Lower lobe of right lung (tissue), 2 donors: ENCODE results near the gene NR6A1. TPM values are rescaled to one million over a fixed set of nuclear protein-coding genes. Genes with fewer than 3 reads are reported as not detected.

Experiments
- ATAC-seq, 2 donors: fragments of 200-7000 bp; cut with Tn5 transposase; one replicate each; pipeline ENCODE4 v1.9.1; 2020 to 2022; ENCODE audit warnings: mild to moderate bottlenecking in 2 of 2, moderate library complexity in 2 of 2
- DNase-seq: peaks from one replicate; pipeline ENCODE4 v3.0.0-alpha.2; 2020
- H3K27ac ChIP-seq: fragments of 200-600 bp; one replicate; pipeline ENCODE4 v1.8.0; 2022
- H3K27me3 ChIP-seq: fragments of 200-600 bp; one replicate; pipeline ENCODE4 v1.8.0; 2022; ENCODE audit warnings: low read depth
- H3K36me3 ChIP-seq: fragments of 200-600 bp; one replicate; pipeline ENCODE4 v1.8.0; 2022; ENCODE audit warnings: mild to moderate bottlenecking
- H3K4me1 ChIP-seq: fragments of 200-600 bp; one replicate; pipeline ENCODE4 v1.8.0; 2022
- H3K4me3 ChIP-seq: fragments of 200-600 bp; one replicate; pipeline ENCODE4 v1.8.0; 2022; ENCODE audit warnings: mild to moderate bottlenecking
- H3K9me3 ChIP-seq: fragments of 200-600 bp; one replicate; pipeline ENCODE4 v1.8.0; 2022
- CTCF ChIP-seq: fragments of 200-600 bp; IDR thresholded peaks from one replicate; pipeline ENCODE4 v1.8.0; 2022; ENCODE audit warnings: antibody characterized with exemption, mild to moderate bottlenecking
- intact Hi-C: fragments of 100-400 bp; cut with DNase I; formaldehyde crosslinking; loops from one replicate; pipeline ENCODE4 v1.11.0; 2022
- total RNA-seq: library from RNA; stranded (reverse); fragmentation: NEBNext Ultra II Directional; extraction: Animal tissue kit (Norgen Biotek cat#: 25700); gene quantifications from one replicate; pipeline ENCODE4 v1.2.1, GENCODE V29; 2021
- donor health status: DM: no; HTN: yes; CAD: no; lungs with severe emphysema.

The NR6A1 gene
- total RNA-seq, 1 donor from 2014 or later, result 4.5 TPM

- H3K4me1 ChIP-seq, result peaks cover 18% of the 10 kb centered on the region
- intact Hi-C loops, result no loop called here
- H3K4me3 ChIP-seq, result no peak overlapping the region
- TF ChIP-seq CTCF, result no peak
- H3K36me3 ChIP-seq, result no peaks in the 10 kb centered on the region
- H3K9me3 ChIP-seq, result no peaks in the 10 kb centered on the region
- DNase-seq (no peak), ATAC-seq (no peak)
- H3K27me3 ChIP-seq, result no peaks in the 10 kb centered on the region
- H3K27ac ChIP-seq, result no peak overlapping the region
These were observed 174.8 kb downstream of the NR6A1 start for GRCh38 chr9:124596172-124596839.

- Histone ChIP-seq H3K27ac (no peak overlapping the region), H3K4me1 (peaks cover 18% of the 10 kb centered on the region), H3K9me3 (no peaks in the 10 kb centered on the region), H3K27me3 (no peaks in the 10 kb centered on the region), H3K36me3 (no peaks in the 10 kb centered on the region), H3K4me3 (no peak overlapping the region)
- intact Hi-C loops, result no loop called here
- ATAC-seq, result no peak
- DNase-seq, result no peak
- no peak for TF ChIP-seq CTCF
These were observed 175.4 kb downstream of the NR6A1 start for GRCh38 chr9:124595743-124596142.

- DNase-seq (no peak), ATAC-seq (no peak)
- H3K9me3 ChIP-seq, result no peaks in the 10 kb centered on the region
- peaks cover 18% of the 10 kb centered on the region for H3K4me1 ChIP-seq
- no peaks in the 10 kb centered on the region for H3K27me3 ChIP-seq
- TF ChIP-seq CTCF, result no peak
- intact Hi-C loops, result no loop called here
- H3K27ac ChIP-seq, result no peak overlapping the region
- H3K36me3 ChIP-seq, result no peaks in the 10 kb centered on the region
- no peak overlapping the region for H3K4me3 ChIP-seq
These were observed 176.4 kb downstream of the NR6A1 start for GRCh38 chr9:124594673-124595072.

GRCh38 chr9:124594225-124594624 lies 176.9 kb downstream of the NR6A1 start:
- Histone ChIP-seq H3K27me3 (no peaks in the 10 kb centered on the region), H3K36me3 (no peaks in the 10 kb centered on the region), H3K4me1 (peaks cover 18% of the 10 kb centered on the region), H3K9me3 (no peaks in the 10 kb centered on the region), H3K4me3 (no peak overlapping the region), H3K27ac (no peak overlapping the region)
- ATAC-seq (no peak), DNase-seq (no peak)
- intact Hi-C loops, result no loop called here
- TF ChIP-seq CTCF, result no peak

GRCh38 chr9:124593651-124594058 lies 177.5 kb downstream of the NR6A1 start:
- H3K4me1 ChIP-seq, result peaks cover 18% of the 10 kb centered on the region
- no peaks in the 10 kb centered on the region for H3K36me3 ChIP-seq
- intact Hi-C loops, result no loop called here
- H3K27ac ChIP-seq, result no peak overlapping the region
- DNase-seq (no peak), ATAC-seq (no peak)
- no peaks in the 10 kb centered on the region for H3K27me3 ChIP-seq
- H3K9me3 ChIP-seq, result no peaks in the 10 kb centered on the region
- no peak for TF ChIP-seq CTCF
- H3K4me3 ChIP-seq, result no peak overlapping the region
